ENCODE measurements around the gene CTAG1B. TPM values are rescaled to one million over a fixed set of nuclear protein-coding genes. Genes with fewer than 3 reads are reported as not detected.
A peak's percentile ranks its signal among the peaks of the same experiment; 100 is the strongest.
"Not testable (repeated sequence)": the region's sequence is repeated elsewhere in the genome, so short reads cannot be mapped to it uniquely, and the experiment has no call there.

CTAG1B gene
- polyA plus RNA-seq, 3 donors, result not detected

- not testable (repeated sequence) for DNase-seq
Measured at GRCh38 chrX:154628960-154629359, 9.9 kb upstream of the CTAG1B start.

GRCh38 chrX:154620767-154621414 is 1.8 kb upstream of the CTAG1B start:
- not testable (repeated sequence) for DNase-seq

GRCh38 chrX:154613586-154613985 is 5.5 kb downstream of the CTAG1B start:
- not testable (repeated sequence) for DNase-seq

- DNase-seq, result not testable (repeated sequence)
Measured at GRCh38 chrX:154611146-154611545, 7.9 kb downstream of the CTAG1B start.

- not testable (repeated sequence) for DNase-seq
Measured at GRCh38 chrX:154608823-154609222, 10.3 kb downstream of the CTAG1B start.

GRCh38 chrX:154607976-154608375 is 11.1 kb downstream of the CTAG1B start:
- DNase-seq, result not testable (repeated sequence)

GRCh38 chrX:154607370-154607769 is 11.7 kb downstream of the CTAG1B start:
- no peak for DNase-seq

- DNase-seq, result no peak
Measured at GRCh38 chrX:154605566-154605965, 13.5 kb downstream of the CTAG1B start.

GRCh38 chrX:154603438-154604430 is 15.3 kb downstream of the CTAG1B start:
- DNase-seq, result no peak

GRCh38 chrX:154602766-154603437 is 16.2 kb downstream of the CTAG1B start:
- DNase-seq, result no peak

GRCh38 chrX:154602226-154602625 is 16.9 kb downstream of the CTAG1B start:
- no peak for DNase-seq

- no peak for DNase-seq
Measured at GRCh38 chrX:154600759-154601374, 18.2 kb downstream of the CTAG1B start.

GRCh38 chrX:154599531-154599930 is 19.6 kb downstream of the CTAG1B start:
- no peak for DNase-seq

GRCh38 chrX:154598656-154599055 is 20.4 kb downstream of the CTAG1B start:
- no peak for DNase-seq

GRCh38 chrX:154597221-154597620 is 21.9 kb downstream of the CTAG1B start:
- DNase-seq, result no peak

GRCh38 chrX:154596290-154596929 is 22.7 kb downstream of the CTAG1B start:
- DNase-seq, result peak; percentile 57

GRCh38 chrX:154595559-154596249 is 23.4 kb downstream of the CTAG1B start:
- no peak for DNase-seq

GRCh38 chrX:154594491-154594890 is 24.6 kb downstream of the CTAG1B start:
- no peak for DNase-seq

- no peak for DNase-seq
Measured at GRCh38 chrX:154593201-154593600, 25.9 kb downstream of the CTAG1B start.

- DNase-seq, result no peak
Measured at GRCh38 chrX:154592505-154592904, 26.6 kb downstream of the CTAG1B start.

- not testable (repeated sequence) for DNase-seq
Measured at GRCh38 chrX:154590415-154590814, 28.7 kb downstream of the CTAG1B start.

Measured in renal pelvis (tissue), 4 donors.